Stimulated activated CD8-positive, alpha-beta memory T cell treated with anti-CD3 and anti-CD28 coated beads, Interleukin-12 subunit alpha, Interleukin-12 subunit beta, amount 100 ng/mL, for 1 hour (primary cell): Measurements from ENCODE around the gene MED25.
A peak's percentile ranks its signal among the peaks of the same experiment; 100 is the strongest.

ENCODE experiments used
- DNase-seq: peaks from one replicate; pipeline ENCODE4 v3.0.0-alpha.2; 2020; ENCODE audit warnings: low read depth

MED25 gene

GRCh38 chr19:49858088-49858985 lies 40.2 kb downstream of the MED25 start:
- DNase-seq = no peak

DNA sequence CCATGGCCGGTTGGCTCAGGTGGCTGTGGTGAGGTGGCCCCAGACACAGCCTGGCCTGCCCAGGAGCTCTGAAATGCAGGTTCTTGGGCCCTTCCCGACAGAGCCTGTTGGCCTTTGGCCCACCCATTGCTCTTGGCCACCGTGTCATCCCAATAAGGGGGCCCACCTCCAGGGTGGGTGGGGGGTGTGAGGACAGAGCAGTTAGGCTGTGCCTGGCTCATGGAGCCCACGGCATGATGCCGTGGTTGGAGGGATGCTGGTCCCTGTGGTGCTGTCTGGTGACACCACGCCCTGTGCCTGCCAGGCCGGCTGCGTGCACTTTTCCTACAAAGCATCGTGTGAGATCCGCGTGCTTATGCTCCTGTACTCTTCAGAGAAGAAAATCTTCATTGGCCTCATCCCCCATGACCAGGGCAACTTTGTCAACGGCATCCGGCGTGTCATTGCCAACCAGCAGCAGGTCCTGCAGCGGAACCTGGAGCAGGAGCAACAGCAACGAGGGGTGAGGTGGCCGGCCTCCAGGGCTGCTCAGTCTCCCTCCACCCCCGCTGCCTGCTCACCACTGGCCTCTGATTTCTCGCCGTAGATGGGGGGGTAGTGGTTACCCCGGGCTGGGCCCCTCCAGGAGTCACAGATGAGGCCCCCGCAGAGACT lies 41.7 kb downstream of the MED25 start:
- no peak for DNase-seq

GRCh38 chr19:49860336-49861102 lies 42.4 kb downstream of the MED25 start:
- DNase-seq = no peak

DNA sequence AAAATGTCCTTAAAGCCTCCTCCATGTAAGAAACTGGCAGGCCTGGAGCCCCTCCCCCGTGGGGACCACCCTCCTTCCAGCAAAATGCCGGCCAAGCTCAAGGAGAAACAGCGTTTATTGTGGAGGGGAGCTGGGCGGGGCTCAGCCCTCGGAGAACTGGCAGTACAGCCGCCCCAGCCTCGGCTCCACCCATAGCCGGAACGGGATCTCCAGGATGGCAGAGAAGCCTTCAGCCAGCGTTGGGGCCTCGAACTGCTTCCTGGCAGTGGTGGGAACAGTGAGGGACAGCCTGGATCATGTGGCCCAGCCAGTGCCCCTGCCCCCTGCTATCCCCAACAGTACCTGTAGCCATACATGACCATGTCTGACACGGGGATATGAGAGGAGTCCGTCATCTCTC lies 43.0 kb downstream of the MED25 start:
- no peak for DNase-seq

DNA sequence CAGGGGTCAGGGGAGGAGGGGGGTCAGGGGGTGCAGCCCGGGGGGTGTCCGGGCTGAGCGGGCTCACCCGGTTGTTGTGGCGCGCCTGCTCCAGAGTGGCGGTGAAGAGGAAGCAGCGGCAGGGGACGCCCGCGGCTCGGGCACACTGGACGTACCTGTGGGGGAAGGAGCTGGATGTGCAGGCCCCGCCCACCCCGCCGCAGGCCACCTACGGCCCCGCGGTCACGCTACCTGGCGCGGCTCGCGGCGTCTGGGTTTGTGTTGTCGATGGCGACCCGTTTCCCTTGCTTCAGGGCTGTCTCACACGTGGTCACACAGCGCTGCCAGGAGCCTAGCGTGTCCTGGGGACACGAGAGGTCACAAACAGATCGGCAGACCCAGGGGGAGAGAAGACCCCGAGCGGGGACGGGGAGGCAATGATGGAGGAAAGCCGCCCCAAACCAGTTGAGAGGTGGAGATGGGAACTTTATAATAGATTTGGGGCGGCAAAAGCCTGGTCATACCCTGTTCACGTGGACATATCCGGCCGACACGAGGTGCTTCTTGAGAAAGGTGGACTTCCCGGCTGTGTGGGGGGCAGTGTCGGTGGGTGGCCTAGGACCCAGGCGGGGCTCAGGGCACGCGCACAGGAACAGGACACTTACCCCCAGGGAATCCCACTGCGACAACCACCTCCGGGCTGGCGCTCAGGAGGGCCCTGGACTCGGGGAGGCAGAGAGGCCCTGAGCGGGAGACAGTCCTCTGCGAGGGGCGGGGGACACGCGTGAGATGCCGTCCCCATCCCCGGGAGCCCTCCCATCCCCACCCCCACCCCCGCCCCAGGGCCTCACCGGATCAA lies 43.7 kb downstream of the MED25 start:
- no peak for DNase-seq

DNA sequence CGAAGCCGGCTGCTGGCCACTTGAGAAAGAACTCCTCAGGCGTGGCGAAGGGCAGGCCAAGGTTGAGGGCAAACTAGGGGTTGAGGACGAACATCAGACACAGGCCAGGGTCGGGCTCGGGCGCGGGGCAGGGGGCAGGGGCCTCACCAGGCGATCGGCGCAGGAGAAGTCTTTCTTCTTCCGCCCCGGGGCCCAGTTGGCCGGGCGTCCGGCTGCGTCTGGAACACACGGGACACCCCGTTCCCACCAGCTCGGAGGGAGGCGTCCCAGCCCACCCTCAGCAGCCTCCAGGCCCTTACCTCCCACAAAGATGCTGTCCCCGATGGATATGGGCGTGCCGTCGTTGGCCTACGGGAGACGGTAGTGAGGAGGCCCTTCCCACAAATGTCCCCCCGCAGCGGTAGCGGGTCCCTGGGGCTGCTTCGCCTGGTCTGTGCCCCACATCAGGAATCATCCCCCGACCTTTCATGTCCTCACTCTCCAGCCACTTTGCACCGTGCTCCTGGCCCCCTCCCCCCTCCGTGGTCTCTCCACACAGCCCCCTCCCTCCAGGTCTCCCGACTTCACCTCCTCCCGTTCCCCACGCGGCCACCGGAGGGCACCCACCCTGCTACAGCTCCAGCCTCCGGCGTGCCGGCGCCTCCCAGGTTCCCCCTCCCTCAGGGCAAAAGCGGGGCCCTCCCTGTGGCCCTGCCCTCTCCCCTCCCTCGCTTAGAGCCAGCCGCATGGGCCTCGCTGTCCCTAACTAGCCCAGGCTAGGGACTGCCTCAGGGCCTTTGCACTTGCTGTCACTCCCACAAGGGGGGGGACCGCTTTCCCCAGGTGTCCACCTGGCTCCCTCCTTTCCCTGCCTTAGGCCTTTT lies 44.5 kb downstream of the MED25 start:
- DNase-seq = no peak

GRCh38 chr19:49863254-49863934 lies 45.3 kb downstream of the MED25 start:
- DNase-seq = no peak

GRCh38 chr19:49863935-49864320 lies 45.8 kb downstream of the MED25 start:
- no peak for DNase-seq

GRCh38 chr19:49864890-49865289 lies 46.8 kb downstream of the MED25 start:
- no peak for DNase-seq

DNA sequence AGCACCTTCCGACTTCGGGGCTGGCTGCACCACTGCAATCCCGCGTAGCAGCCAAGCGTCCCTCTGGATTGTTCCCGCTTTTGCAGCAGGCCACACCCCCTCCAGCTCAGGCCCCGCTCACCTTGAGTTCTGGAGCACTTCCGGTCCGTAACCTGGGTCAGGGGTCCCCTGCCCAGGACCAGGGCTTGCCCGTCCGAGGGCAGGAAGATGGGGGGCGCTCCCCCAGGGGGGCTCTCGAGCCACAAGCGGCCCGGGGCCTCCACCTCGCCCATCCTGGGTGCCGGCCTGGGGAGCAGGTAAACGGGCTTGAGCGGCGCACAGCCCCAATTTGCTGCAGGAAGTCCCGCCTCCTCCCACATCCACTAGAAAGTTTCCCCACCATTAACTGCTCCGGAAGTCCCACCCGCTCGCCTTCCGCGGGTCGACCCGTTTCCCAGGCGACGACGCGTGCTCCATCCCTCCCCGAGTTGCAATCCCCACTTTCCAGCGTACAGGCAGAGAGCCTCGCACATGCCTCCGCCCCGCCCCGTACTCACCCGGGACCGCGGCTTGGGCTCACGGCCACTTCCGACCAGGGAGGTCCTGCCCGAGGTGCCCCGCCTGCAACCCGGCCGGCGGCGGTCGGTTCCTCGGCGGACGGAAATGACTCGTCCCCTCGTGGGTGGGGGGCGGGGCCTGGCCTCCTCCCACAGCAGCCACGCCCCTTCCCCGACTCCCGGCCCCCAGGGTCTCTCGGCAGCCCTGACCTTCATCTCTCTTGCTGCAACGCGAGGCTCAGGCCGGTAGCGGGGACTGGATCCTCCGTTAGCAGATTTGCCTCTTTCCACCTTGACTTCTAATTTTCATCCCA lies 49.1 kb downstream of the MED25 start, which contains the start of gene PNKP:
PNKP (minus strand) TSS at position 644 of the 850 bp plus-strand sequence; CDS start at position 272, 372 bp downstream.
- peak; percentile 82 for DNase-seq

DNA sequence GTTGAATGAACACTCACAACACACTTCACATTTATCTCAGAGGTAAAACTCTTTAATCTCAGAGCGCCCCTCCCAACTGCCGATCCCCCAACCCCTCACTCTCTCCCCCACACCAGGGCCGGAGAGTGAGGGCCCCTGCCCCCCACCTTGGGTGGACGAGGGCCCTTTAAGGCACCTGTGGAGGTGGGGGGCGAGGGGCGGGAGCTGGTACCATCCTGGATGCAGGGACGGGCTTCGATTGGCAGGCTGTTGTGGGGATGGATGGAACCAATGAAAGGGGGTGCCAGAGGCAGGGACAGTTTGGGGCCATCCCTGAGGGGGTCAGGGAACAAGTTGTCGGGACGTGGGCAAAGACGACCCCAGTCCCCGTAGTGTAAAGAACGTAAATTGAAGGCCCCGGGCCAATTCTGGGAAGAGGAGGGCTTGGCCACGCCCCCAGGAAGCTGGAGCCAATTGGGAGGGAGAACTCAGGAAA lies 51.0 kb downstream of the MED25 start:
- DNase-seq = no peak

- peak; percentile 81 for DNase-seq
These were observed 51.6 kb downstream of the MED25 start for GRCh38 chr19:49869484-49870308.

- DNase-seq = no peak
These were observed 52.3 kb downstream of the MED25 start for GRCh38 chr19:49870309-49870901.

GRCh38 chr19:49871349-49871985 lies 53.4 kb downstream of the MED25 start:
- DNase-seq = no peak

DNA sequence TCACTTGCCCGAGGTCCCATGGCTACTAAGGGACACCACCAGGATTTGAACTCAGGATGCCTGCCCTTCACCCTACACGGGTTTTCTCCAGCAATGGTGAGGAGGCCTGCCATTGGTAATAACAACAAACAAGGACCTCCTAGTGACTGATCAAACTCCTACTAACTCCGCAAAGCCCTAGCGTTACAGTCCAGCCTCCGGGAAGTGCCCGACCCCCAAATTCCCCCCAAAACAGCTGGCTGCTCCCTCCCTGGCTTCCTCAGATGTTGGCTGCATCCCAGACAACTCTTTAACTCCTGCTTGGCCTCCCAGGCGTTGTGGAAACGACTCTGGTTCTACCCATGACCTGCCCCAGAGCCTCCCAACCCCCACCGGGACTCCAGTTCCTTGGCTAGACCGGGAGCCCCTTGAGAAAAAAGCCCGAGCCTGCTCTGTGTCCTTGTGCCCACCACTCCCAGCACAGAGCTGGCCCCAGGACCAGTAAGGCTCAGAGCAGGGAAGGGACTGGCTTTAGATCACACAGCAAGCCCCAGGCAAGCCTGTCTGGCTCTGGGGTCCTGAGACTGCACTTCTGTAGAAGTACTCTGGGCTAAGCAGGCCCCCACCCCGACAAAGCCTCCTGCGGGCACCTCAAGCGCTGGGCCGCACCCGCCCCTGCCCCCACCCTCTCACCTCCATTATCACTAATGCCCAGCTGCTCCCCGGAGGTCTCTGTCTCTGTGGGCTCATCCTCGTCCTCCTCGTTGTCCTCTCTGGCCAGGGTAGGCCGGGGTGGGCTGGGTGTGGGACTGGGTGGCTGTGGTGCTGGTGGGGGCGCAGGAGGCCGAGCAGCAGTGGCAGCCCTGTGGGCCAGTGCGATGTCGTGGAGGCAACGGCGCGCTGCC lies 54.4 kb downstream of the MED25 start:
- no peak for DNase-seq

DNA sequence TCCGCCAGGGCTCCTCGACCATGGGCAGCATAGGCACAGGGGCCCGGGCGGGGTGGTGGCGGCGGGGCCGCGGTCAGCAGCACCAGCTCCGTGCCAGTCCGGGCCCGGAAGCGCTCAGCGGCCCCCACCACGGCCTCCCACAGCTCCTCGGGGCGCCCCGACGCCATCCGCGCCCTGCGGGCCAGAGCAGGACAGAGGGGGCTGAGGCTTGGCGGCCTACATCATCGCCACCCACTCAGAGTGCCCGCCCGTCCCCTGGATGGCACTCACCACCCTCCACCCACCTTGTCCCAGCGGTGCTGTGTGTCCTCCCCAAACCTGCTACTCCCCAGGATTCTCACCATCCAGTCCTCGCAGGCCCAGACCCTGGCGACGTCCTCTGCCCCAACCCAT lies 55.0 kb downstream of the MED25 start:
- no peak for DNase-seq
